ENCODE results near the gene TNFAIP8L3.
A peak's percentile ranks its signal among the peaks of the same experiment; 100 is the strongest.
"Not testable (repeated sequence)": the region's sequence is repeated elsewhere in the genome, so short reads cannot be mapped to it uniquely, and the experiment has no call there.

TNFAIP8L3 gene

DNA sequence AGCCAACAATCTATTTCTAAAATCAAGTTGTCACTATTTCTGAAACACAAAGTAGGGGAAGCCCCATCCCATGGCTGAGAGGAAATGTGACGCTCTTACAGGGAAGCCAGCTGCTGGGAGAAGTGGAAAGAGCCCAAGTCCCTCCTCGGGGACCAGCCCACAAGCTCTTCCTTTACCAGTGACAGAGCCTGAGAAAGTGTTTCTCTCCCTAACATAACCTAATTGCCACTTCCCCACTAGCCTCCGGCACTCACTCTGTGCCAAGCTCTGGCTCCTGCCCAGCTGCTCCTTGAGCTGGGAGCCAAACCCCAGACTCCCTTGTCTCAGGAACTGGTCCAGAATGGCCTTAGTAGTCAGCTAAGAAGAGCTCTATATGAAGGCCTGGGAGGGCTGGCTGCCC, 42.9 kb downstream of the TNFAIP8L3 start:
- peak; percentile 66 for DNase-seq

- DNase-seq: no peak
These were observed 45.6 kb downstream of the TNFAIP8L3 start for GRCh38 chr15:51049081-51049480.

- DNase-seq: no peak
These were observed 46.4 kb downstream of the TNFAIP8L3 start for GRCh38 chr15:51048308-51048707.

GRCh38 chr15:51046799-51047449, 47.8 kb downstream of the TNFAIP8L3 start:
- DNase-seq: no peak

DNA sequence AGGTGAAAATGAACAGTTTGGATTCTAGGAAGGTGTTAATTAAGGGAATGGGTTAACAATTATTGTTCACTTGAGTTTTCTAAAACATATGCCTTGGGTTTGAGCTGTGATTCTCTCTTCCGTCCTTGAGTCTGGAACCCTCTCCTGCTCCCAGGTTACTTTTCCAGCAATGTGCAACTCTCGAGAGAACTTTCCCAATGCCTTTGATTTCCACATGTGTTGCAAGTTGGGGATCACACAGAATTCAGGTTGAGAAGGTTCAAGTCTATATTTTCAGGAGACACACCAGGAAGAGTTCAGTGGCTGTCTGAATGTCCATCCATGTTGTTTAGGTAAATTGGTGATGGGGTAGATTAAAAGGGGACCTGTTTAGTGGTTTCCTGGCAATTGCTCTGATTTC, 48.7 kb downstream of the TNFAIP8L3 start:
- DNase-seq: no peak

GRCh38 chr15:51044037-51044727, 50.5 kb downstream of the TNFAIP8L3 start:
- no peak for DNase-seq

- no peak for DNase-seq
These were observed 55.8 kb downstream of the TNFAIP8L3 start for GRCh38 chr15:51038974-51039319.

- no peak for DNase-seq
These were observed 56.3 kb downstream of the TNFAIP8L3 start for GRCh38 chr15:51038162-51038973.

DNA sequence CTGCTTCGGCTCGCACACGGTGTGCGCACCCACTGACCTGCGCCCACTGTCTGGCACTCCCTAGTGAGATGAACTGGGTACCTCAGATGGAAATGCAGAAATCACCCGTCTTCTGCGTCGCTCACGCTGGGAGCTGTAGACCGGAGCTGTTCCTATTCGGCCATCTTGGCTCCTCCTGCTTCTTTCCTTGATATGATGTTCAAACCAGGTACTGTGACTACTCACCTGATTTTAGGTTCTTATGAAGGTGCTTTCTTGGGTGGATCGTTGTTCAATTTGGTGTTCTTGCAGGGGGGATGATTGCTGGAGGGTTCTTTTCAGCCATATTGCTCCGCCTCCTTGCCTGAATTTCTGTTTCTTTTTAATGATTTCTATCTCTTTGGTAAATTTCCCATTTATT, 57.2 kb downstream of the TNFAIP8L3 start:
- DNase-seq: not testable (repeated sequence)

- no peak for DNase-seq
These were observed 63.9 kb downstream of the TNFAIP8L3 start for GRCh38 chr15:51030649-51031316.

- no peak for DNase-seq
These were observed 69.3 kb downstream of the TNFAIP8L3 start for GRCh38 chr15:51025454-51025846.

GRCh38 chr15:51024735-51025453, 69.8 kb downstream of the TNFAIP8L3 start:
- DNase-seq: no peak

- DNase-seq: no peak
These were observed 71.2 kb downstream of the TNFAIP8L3 start for GRCh38 chr15:51023499-51023898.

DNA sequence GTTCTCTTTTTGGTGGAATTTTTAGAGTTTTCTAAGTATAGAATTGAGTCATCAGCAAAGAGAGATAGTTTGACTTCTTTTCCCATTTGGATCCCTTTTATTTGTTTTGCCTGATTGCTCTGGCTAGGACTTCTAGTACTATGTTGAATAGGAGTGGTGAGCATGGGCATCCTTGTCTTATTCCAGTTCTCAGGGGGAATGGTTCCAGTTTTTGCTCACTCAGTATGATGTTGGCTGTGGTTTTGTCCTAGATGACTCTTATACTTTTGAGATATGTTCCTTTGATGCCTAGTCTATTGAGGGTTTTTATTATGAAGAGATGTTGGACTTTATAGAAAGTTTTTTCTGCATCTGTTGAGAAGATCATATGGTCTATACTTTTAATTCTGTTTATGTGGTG, 72.5 kb downstream of the TNFAIP8L3 start:
- DNase-seq: no peak

DNA sequence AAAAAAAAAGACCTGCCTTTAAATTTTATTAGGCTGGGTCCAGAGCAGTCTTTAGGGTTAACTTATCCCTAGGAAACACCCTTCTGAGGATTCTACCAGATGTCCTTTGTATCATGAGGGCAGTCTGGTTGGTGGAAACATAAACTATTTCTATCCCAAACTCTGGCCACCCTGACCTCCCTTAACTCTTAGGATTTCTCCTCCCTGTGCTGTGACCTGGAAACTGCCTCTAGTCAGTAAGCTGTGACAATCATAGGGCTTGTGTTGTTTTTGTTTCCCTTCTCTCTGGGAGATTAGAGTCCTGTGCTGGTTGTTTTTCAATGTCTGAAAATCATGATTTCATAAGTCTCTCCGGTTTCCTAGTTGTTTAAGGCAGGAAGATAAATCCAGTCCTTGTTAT, 78.1 kb downstream of the TNFAIP8L3 start:
- no peak for DNase-seq

DNA sequence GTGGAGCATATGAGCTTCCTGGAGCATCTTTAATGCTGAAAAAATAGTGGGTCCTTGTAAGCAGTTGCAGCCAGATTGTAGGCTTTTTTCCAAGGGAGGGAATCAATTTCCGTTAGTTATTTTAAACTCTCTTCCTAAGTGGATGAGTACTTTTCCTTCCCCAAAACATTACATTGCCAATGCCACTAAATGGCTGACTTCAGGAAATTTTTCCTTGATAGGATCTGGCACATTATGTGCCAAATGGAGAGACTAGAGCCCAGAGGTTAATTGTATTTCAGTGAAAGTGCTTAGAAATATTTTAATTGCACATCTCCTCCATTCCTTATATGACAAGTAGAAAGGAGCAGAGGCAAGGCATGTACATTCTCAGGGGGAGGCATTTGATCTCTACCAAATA, 83.5 kb downstream of the TNFAIP8L3 start:
- no peak for DNase-seq

GRCh38 chr15:51007131-51007666, 87.5 kb downstream of the TNFAIP8L3 start:
- no peak for DNase-seq

Data from NCI-H2029 (cell line).